Thoracic aorta (tissue), 2 donors: ENCODE data around the gene LPGAT1. TPM values are rescaled to one million over a fixed set of nuclear protein-coding genes. Genes with fewer than 3 reads are reported as not detected.
"Not testable (repeated sequence)": the region's sequence is repeated elsewhere in the genome, so short reads cannot be mapped to it uniquely, and the experiment has no call there.

ENCODE experiments used
- ATAC-seq: fragments of 150-250 bp; one replicate; pipeline ENCODE4 v1.8.0; 2017; ENCODE audit warnings: low read depth; ENCODE audit not compliant: insufficient number of reproducible peaks, low FRiP score
- DNase-seq: peaks from one replicate; pipeline ENCODE4 v3.0.0-alpha.2; 2020; ENCODE audit warnings: low spot score
- H3K27ac ChIP-seq, 2 donors: fragments of 200-600 bp; sonication (generic); 1 replicate in 1 of 2; 2 replicates in 1 of 2; pipeline ENCODE4 v1.5.1; 2016; ENCODE audit warnings: mild to moderate bottlenecking in 2 of 2, moderate library complexity in 2 of 2
- H3K27me3 ChIP-seq: fragments of 200-600 bp; sonication (generic); replicated peaks from 2 replicates; pipeline ENCODE4 v1.6.0; 2016; ENCODE audit warnings: mild to moderate bottlenecking; ENCODE audit not compliant: insufficient read depth
- H3K36me3 ChIP-seq: fragments of 200-600 bp; sonication (generic); one replicate; pipeline ENCODE4 v1.5.1; 2016
- H3K4me1 ChIP-seq, 2 donors: fragments of 200-600 bp; sonication (generic); 1 replicate in 1 of 2; 2 replicates in 1 of 2; pipeline versions ENCODE4 v1.5.1 to v1.6.0; 2016; ENCODE audit warnings: low read depth in 2 of 2, mild to moderate bottlenecking in 1 of 2; ENCODE audit not compliant: control insufficient read depth in 1 of 2
- H3K4me3 ChIP-seq: fragments of 200-600 bp; sonication (generic); 2 replicates; pipeline ENCODE4 v1.5.1; 2016; ENCODE audit warnings: mild to moderate bottlenecking
- H3K9me3 ChIP-seq: fragments of 200-600 bp; sonication (generic); 2 replicates; pipeline ENCODE4 v1.5.1; 2016
- total RNA-seq, 2 donors: library from RNA; depleted of rRNA; stranded (reverse); fragments of >200 nt; gene quantifications; one replicate each; pipeline versions ENCODE4 v1.1.0 to v1.2.3, GENCODE V29; 2016
- TF ChIP-seq, protein P1 (sequence below): fragments of 200-600 bp; sonication (generic); IDR thresholded peaks from one replicate; pipeline ENCODE4 v1.5.1; 2019; ENCODE audit warnings: antibody characterized with exemption

LPGAT1 gene
- total RNA-seq, 2 donors from 2014 or later = 32.5 to 48.0 TPM

DNA sequence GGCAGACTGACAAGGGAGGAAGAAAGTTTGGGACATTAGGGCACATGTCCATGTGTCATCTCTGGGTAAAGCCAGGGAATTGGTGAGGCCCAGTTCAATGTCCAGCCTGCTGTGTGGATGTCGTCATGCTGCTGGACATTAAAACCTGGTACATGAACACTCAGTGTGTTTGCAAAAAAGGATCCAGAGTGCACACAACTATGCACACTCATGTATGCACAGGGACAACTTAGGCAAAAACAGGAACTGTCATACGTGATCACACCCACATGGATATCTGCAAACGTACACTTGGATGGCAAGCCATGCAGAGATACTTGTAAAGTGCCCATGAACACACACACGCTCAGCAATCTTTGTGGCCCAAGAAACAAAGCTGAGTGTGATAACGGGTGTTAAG is 107.3 kb downstream of the LPGAT1 start:
- Histone ChIP-seq H3K9me3 (no peaks in the 10 kb centered on the region), H3K36me3 (no peaks in the 10 kb centered on the region), H3K27ac (no peak overlapping the region), H3K4me1 (no peaks in the 10 kb centered on the region), H3K27me3 (no peaks in the 10 kb centered on the region), H3K4me3 (no peak overlapping the region)
- TF ChIP-seq, protein P1, sequence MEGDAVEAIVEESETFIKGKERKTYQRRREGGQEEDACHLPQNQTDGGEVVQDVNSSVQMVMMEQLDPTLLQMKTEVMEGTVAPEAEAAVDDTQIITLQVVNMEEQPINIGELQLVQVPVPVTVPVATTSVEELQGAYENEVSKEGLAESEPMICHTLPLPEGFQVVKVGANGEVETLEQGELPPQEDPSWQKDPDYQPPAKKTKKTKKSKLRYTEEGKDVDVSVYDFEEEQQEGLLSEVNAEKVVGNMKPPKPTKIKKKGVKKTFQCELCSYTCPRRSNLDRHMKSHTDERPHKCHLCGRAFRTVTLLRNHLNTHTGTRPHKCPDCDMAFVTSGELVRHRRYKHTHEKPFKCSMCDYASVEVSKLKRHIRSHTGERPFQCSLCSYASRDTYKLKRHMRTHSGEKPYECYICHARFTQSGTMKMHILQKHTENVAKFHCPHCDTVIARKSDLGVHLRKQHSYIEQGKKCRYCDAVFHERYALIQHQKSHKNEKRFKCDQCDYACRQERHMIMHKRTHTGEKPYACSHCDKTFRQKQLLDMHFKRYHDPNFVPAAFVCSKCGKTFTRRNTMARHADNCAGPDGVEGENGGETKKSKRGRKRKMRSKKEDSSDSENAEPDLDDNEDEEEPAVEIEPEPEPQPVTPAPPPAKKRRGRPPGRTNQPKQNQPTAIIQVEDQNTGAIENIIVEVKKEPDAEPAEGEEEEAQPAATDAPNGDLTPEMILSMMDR = no peak
- ATAC-seq (no peak), DNase-seq (no peak)

GRCh38 chr1:211722277-211723175 is 108.0 kb downstream of the LPGAT1 start:
- Histone ChIP-seq H3K4me1 (no peaks in the 10 kb centered on the region), H3K4me3 (no peak overlapping the region), H3K9me3 (no peaks in the 10 kb centered on the region), H3K36me3 (no peaks in the 10 kb centered on the region), H3K27me3 (no peaks in the 10 kb centered on the region), H3K27ac (no peak overlapping the region)
- ATAC-seq = no peak
- TF ChIP-seq, protein P1 = no peak
- DNase-seq = no peak

DNA sequence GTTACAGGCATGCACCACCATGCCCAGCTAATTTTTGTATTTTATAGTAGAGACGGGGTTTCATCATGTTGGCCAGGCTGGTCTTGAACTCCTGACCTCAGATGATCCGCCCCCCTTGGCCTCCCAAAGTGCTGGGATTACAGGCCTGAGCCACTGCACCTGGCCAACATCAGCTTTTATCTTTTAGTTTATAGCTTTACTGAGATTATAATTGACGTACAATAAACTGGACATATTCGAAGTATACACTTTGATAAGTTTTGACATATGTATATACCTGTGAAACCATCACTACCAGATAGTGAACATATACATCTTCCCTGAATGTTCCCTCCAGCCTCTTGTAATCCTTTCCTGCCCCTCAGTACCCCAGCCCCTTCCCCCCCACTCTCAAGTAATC is 114.0 kb downstream of the LPGAT1 start:
- H3K4me3 ChIP-seq, H3K9me3 ChIP-seq, H3K36me3 ChIP-seq, ATAC-seq, H3K27ac ChIP-seq, H3K27me3 ChIP-seq, DNase-seq, H3K4me1 ChIP-seq: not testable (repeated sequence)

GRCh38 chr1:211715971-211716370 is 114.6 kb downstream of the LPGAT1 start:
- TF ChIP-seq, protein P1 = no peak
- DNase-seq (no peak), ATAC-seq (no peak)
- Histone ChIP-seq H3K4me1 (no peaks in the 10 kb centered on the region), H3K27me3 (no peaks in the 10 kb centered on the region), H3K9me3 (no peaks in the 10 kb centered on the region), H3K36me3 (no peaks in the 10 kb centered on the region), H3K4me3 (no peak overlapping the region), H3K27ac (no peak overlapping the region)

DNA sequence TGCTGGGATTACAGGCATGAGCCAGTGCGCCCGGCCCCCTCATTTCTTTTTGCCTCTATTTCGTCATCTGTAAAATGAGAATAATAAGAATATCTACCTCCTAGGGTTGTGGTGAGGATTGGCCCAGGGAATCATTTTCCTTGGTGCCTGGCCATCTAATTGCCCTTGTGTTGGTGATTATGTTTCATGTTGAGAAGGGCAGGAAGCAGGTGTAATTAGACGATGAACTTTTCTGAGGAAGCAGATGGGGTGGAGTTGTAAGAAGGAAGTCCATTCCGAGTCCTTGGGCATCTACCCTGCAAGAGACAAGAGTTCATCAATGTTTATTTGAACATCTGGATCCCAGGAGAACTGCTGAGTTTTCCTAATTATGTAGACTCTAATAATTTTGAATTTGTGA is 116.4 kb downstream of the LPGAT1 start:
- H3K36me3 ChIP-seq = no peaks in the 10 kb centered on the region
- no peaks in the 10 kb centered on the region for H3K27me3 ChIP-seq
- ATAC-seq (no peak), DNase-seq (no peak)
- no peak overlapping the region for H3K27ac ChIP-seq
- no peaks in the 10 kb centered on the region for H3K4me1 ChIP-seq
- TF ChIP-seq, protein P1 = no peak
- H3K9me3 ChIP-seq = no peaks in the 10 kb centered on the region
- no peak overlapping the region for H3K4me3 ChIP-seq
